Muscle layer of duodenum (tissue), 2 donors: ENCODE results near the gene PRR15L.

Experiments used
- H3K27ac ChIP-seq: one replicate; pipeline ENCODE4 v1.7.0; 2013; ENCODE audit warnings: mild to moderate bottlenecking, low read length
- H3K27me3 ChIP-seq: one replicate; pipeline ENCODE4 v1.7.0; 2013; ENCODE audit warnings: low read depth, mild to moderate bottlenecking, control low read depth, low read length
- H3K36me3 ChIP-seq, 2 donors: one replicate each; pipeline ENCODE4 v1.7.0; 2013; ENCODE audit warnings: low read length in 2 of 2, control low read depth in 1 of 2, mild to moderate bottlenecking in 1 of 2; ENCODE audit not compliant: insufficient read depth in 2 of 2, control insufficient read depth in 1 of 2
- H3K4me1 ChIP-seq, 2 donors: one replicate each; pipeline ENCODE4 v1.7.0; 2013; ENCODE audit warnings: low read length in 2 of 2, mild to moderate bottlenecking in 2 of 2, control low read depth in 1 of 2, moderate library complexity in 1 of 2; ENCODE audit not compliant: insufficient read depth in 2 of 2, control insufficient read depth in 1 of 2
- H3K4me3 ChIP-seq, 2 donors: one replicate each; pipeline ENCODE4 v1.7.0; 2013; ENCODE audit warnings: low read length in 2 of 2, low read depth in 1 of 2, mild to moderate bottlenecking in 1 of 2
- H3K9me3 ChIP-seq, 2 donors: one replicate each; pipeline ENCODE4 v1.7.0; 2013; ENCODE audit warnings: low read length in 2 of 2, control low read depth in 1 of 2, mild to moderate bottlenecking in 1 of 2; ENCODE audit not compliant: control insufficient read depth in 1 of 2
- donor health status: healthy.

The PRR15L gene

GRCh38 chr17:47970725-47971499 is 13.2 kb upstream of the PRR15L start, which contains the start of gene CDK5RAP3:
CDK5RAP3 (plus strand) TSS chr17:47971113; CDS start chr17:47971147, 34 bp downstream.
- Histone ChIP-seq H3K36me3 (peaks cover 17 to 23% of the 10 kb centered on the region in 2 donors), H3K4me3 (peak within 1 kb of the TSS; percentile 88 to 98), H3K9me3 (no peaks in the 10 kb centered on the region), H3K27me3 (no peaks in the 10 kb centered on the region), H3K27ac (peak within 1 kb of the TSS; percentile 69), H3K4me1 (peaks cover 19 to 24% of the 10 kb centered on the region in 2 donors)

- Histone ChIP-seq H3K27me3 (no peaks in the 10 kb centered on the region), H3K4me3 (peak overlapping the region; percentile 85 to 98), H3K4me1 (peaks cover 24% of the 10 kb centered on the region in 2 donors), H3K36me3 (peaks cover 9 to 16% of the 10 kb centered on the region in 2 donors), H3K9me3 (no peaks in the 10 kb centered on the region), H3K27ac (peak overlapping the region; percentile 49)
These were observed 12.4 kb upstream of the PRR15L start for GRCh38 chr17:47969930-47970724.

- peaks cover 24 to 26% of the 10 kb centered on the region in 2 donors for H3K4me1 ChIP-seq
These were observed 11.2 kb upstream of the PRR15L start for GRCh38 chr17:47968836-47969235.

GRCh38 chr17:47967607-47968252 is 10.0 kb upstream of the PRR15L start:
- peaks cover 23 to 26% of the 10 kb centered on the region in 2 donors for H3K4me1 ChIP-seq
- peak overlapping the region; percentile 47 for H3K27ac ChIP-seq
- no peaks in the 10 kb centered on the region for H3K27me3 ChIP-seq
- H3K9me3 ChIP-seq = no peaks in the 10 kb centered on the region
- H3K4me3 ChIP-seq = no peak overlapping the region
- H3K36me3 ChIP-seq = no peaks in the 10 kb centered on the region

More at GRCh38 chr17:47968836-47969235, 11.2 kb upstream of the PRR15L start:
- Histone ChIP-seq H3K36me3 (peaks cover 2 to 3% of the 10 kb centered on the region in 2 donors), H3K27me3 (no peaks in the 10 kb centered on the region), H3K9me3 (no peaks in the 10 kb centered on the region), H3K27ac (no peak overlapping the region), H3K4me3 (no peak overlapping the region)

- H3K9me3 ChIP-seq = no peaks in the 10 kb centered on the region
- H3K36me3 ChIP-seq = no peaks in the 10 kb centered on the region
- H3K4me1 ChIP-seq = peaks cover 8 to 18% of the 10 kb centered on the region in 2 donors
- no peak overlapping the region for H3K4me3 ChIP-seq
- H3K27ac ChIP-seq = peak overlapping the region; percentile 61
- no peaks in the 10 kb centered on the region for H3K27me3 ChIP-seq
These were observed 8.4 kb upstream of the PRR15L start for GRCh38 chr17:47966079-47966519.

- Histone ChIP-seq H3K4me3 (no peak overlapping the region), H3K4me1 (peaks cover 2 to 13% of the 10 kb centered on the region in 2 donors), H3K36me3 (no peaks in the 10 kb centered on the region), H3K9me3 (no peaks in the 10 kb centered on the region), H3K27ac (peak overlapping the region; percentile 61), H3K27me3 (no peaks in the 10 kb centered on the region)
These were observed 7.2 kb upstream of the PRR15L start for GRCh38 chr17:47964856-47965255.

GRCh38 chr17:47962901-47963300 is 5.2 kb upstream of the PRR15L start:
- no peak overlapping the region for H3K27ac ChIP-seq
- H3K4me3 ChIP-seq = no peak overlapping the region
- no peaks in the 10 kb centered on the region for H3K9me3 ChIP-seq
- no peaks in the 10 kb centered on the region for H3K36me3 ChIP-seq
- no peaks in the 10 kb centered on the region for H3K27me3 ChIP-seq
- peaks cover 0 to 12% of the 10 kb centered on the region in 2 donors for H3K4me1 ChIP-seq

GRCh38 chr17:47961406-47961805 is 3.7 kb upstream of the PRR15L start:
- Histone ChIP-seq H3K9me3 (no peaks in the 10 kb centered on the region), H3K27me3 (no peaks in the 10 kb centered on the region), H3K27ac (no peak overlapping the region), H3K4me1 (peaks cover 0 to 6% of the 10 kb centered on the region in 2 donors), H3K4me3 (no peak overlapping the region), H3K36me3 (no peaks in the 10 kb centered on the region)

GRCh38 chr17:47959825-47960655 is 2.4 kb upstream of the PRR15L start:
- Histone ChIP-seq H3K36me3 (no peaks in the 10 kb centered on the region), H3K27ac (peak overlapping the region; percentile 96), H3K4me1 (peaks cover 0 to under 1% of the 10 kb centered on the region in 2 donors), H3K9me3 (no peaks in the 10 kb centered on the region), H3K4me3 (peak overlapping the region in 1 of 2 donors; percentile 37), H3K27me3 (no peaks in the 10 kb centered on the region)

GRCh38 chr17:47956791-47957590 is 692 bp downstream of the PRR15L start:
- no peaks in the 10 kb centered on the region for H3K9me3 ChIP-seq
- no peaks in the 10 kb centered on the region for H3K4me1 ChIP-seq
- H3K4me3 ChIP-seq = peak overlapping the region in 1 of 2 donors; percentile 64
- H3K36me3 ChIP-seq = peaks cover 0 to under 1% of the 10 kb centered on the region in 2 donors
- no peaks in the 10 kb centered on the region for H3K27me3 ChIP-seq
- peak overlapping the region; percentile 96 for H3K27ac ChIP-seq
